Measurements from ENCODE around the gene ZNF473.
"Not testable (repeated sequence)": the region's sequence is repeated elsewhere in the genome, so short reads cannot be mapped to it uniquely, and the experiment has no call there.

The ZNF473 gene

DNA sequence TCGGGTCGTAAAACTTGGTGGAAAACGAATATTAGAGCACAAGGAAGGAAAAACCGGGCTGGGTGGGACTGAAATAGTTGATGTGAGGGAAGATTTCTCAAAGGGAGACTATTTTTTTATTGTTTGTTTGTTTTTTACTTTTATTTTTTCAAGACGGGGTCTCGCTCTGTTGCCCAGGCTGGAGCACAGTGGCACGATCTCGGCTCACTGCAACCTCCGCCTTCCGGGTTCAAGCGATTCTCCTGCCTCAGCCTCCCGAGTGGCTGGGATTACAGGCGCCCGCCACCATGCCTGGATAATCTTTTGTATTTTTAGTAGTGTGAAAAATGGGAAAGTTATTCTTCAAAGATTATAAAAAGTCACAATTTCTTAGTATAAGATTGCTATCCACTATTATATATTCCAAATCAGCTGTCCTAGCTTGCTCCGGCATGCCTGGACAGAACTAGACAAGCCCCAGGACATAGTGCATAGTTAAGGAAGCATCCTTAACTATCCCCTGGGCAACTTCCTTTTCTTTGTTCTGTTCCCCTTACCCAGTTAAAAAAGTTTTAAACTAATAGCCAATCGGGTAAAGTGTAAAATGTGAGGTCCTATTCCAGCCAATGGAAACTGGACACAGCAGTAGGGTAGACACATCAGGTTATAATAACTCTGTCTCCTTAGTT is 25.6 kb downstream of the ZNF473 start:
- not testable (repeated sequence) for DNase-seq

DNA sequence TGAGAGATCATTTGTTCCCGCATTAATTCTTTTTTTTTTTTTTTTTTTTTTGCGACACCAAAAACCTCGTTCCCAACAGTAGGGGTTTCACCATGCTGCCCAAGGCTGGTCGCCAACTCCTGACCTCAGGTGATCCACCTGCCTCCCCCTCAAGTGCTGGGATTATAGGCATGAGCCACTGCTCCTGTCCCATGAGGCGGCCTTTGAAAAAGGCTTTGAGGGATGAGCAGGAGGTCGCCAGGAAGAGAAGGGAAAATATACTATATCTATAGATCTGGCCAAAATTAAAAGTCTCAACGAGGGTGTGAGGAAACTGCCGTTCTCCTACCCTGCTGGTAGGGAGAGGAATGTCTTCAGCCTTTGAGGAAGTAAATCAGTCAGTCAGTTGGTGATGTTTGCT is 26.2 kb downstream of the ZNF473 start:
- no peak for DNase-seq

GRCh38 chr19:50053119-50053518 is 27.3 kb downstream of the ZNF473 start:
- DNase-seq: no peak

GRCh38 chr19:50058425-50058824 is 32.6 kb downstream of the ZNF473 start:
- no peak for DNase-seq

GRCh38 chr19:50059045-50059444 is 33.2 kb downstream of the ZNF473 start:
- DNase-seq: no peak

- no peak for DNase-seq
These were observed 34.3 kb downstream of the ZNF473 start for GRCh38 chr19:50060107-50060506.

GRCh38 chr19:50061650-50062049 is 35.8 kb downstream of the ZNF473 start:
- DNase-seq: no peak

GRCh38 chr19:50065938-50066337 is 40.1 kb downstream of the ZNF473 start:
- DNase-seq: no peak

- no peak for DNase-seq
These were observed 41.8 kb downstream of the ZNF473 start for GRCh38 chr19:50067575-50067974.

GRCh38 chr19:50068382-50068781 is 42.6 kb downstream of the ZNF473 start:
- not testable (repeated sequence) for DNase-seq

GRCh38 chr19:50075076-50075475 is 49.3 kb downstream of the ZNF473 start:
- not testable (repeated sequence) for DNase-seq

- DNase-seq: not testable (repeated sequence)
These were observed 50.0 kb downstream of the ZNF473 start for GRCh38 chr19:50075644-50076372.

DNA sequence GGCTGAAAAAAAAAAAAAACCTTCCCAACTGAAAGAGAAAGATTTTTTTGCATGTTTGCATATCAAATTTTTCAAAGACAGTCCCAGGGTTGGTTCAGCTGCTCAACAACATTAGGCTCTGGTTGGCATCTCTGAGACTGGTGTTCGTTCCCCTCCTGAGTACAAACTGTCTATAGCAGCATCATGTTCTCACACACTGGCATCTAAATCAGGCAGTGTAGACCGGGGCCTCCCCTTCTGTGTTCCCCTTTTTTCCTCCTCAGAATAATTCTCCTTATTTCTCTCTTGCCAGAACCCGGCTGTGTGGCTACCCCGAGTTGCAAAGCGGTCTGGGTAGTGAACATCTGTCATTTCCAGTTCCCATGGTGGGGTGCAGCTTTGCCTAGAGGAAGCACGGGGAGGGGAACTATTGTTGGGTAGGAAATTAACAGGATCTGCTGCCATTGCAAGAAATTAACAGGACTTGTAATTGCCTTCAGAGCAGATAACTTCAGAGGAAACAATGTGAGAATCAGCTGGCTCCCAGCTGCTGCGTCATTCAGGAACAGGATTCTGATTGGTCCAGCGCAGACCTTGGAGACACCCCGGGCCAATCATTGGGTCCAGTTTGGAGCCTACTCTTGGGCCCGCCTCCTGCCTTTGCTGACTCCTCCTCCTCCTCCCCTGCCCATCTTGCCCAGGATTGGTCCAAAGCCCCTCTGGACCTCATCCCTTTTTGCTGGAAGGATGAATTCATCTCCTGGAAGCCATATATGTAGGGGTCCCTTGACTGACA is 51.0 kb downstream of the ZNF473 start:
- not testable (repeated sequence) for DNase-seq

DNA sequence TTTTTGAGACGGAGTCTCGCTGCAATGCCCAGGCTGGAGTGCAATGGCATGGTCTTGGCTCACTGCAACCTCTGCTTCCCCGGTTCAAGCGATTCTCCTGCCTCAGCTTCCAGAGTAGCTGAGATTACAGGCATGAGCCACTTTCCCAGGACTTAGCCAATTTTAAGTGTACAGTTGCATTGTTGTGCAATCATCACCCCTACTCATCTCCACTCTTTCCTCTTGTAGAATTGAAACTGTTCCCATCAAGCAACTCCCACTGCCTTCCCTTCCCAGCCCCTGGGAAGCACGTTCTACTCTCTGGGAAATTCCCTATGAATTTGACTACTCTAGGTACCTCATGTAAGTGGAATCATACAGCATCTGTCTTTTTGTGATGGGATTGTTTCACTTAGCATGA is 53.2 kb downstream of the ZNF473 start:
- not testable (repeated sequence) for DNase-seq

DNA sequence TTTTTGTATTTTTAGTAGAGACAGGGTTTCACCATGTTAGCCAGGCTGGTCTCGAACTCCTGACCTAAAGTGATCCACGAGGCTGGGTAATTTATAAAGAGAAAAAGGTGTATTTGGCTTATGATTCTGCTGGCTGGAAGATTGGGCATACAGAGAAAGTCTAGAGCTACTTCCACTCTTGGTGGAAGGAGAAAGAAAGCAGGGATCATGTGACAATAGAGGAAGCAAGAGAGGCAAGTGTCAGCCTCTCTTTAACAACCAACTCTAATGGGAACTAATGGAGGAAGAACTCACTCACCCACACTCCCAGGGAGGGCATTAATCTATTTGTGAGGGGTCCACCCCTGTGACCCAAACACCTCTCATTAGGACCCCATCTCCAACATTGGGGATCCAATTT is 58.6 kb downstream of the ZNF473 start:
- DNase-seq: not testable (repeated sequence)

DNA sequence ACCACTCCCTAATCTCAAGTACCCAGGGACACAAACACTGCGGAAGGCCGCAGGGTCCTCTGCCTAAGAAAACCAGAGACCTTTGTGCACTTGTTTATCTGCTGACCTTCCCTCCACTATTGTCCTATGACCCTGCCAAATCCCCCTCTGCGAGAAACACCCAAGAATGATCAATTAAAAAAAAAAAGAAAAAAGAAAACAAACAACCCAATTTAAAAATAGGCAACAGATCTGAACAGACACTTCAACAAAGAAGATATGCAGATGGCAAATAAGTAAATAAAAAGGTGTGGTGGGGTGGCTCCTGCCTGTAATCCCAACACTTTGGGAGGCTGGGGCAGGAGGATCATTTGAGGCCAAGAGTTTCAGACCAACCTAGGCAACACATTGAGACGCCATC is 61.3 kb downstream of the ZNF473 start:
- DNase-seq: not testable (repeated sequence)

GRCh38 chr19:50090706-50091105 is 64.9 kb downstream of the ZNF473 start:
- DNase-seq: not testable (repeated sequence)

DNA sequence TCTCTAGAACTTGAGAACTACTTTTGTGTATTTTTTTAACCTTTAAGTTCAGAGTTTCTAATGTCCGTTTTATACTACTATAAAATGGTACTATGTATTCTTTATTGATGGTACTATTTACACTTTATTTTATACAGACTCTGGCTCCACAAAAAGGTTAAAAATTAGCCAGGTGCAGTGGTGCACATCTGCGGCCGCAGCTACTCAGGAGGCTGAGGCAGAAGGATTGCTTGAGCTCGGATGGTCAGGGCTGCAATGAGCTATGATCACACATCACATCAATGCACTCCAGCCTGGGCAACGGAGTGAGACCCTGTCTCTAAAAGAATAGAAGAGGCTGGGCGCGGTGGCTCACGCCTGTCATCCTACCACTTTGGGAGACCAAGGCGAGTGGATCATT is 66.0 kb downstream of the ZNF473 start:
- not testable (repeated sequence) for DNase-seq

GRCh38 chr19:50092597-50092996 is 66.8 kb downstream of the ZNF473 start:
- not testable (repeated sequence) for DNase-seq

DNA sequence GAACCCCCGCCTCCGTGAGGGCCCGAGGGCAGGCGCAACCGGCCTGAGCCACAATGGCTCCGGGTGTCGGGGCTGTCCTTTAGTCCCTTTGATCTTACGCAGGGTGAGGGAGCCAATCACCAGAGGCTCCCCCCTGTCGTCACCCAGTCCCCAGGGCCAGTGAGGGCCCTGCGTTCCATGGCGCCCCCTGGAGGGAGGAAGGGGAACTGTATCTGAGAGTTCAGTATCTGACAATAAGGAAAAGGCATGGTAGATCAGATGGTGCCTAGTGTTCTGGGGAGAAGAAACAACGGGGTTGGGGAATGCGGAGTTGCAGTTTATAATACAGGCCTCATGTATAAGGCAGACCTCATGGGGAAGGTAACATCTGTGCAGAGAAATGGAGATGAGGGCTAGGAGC is 72.1 kb downstream of the ZNF473 start:
- DNase-seq: not testable (repeated sequence)

- DNase-seq: not testable (repeated sequence)
These were observed 73.1 kb downstream of the ZNF473 start for GRCh38 chr19:50098892-50099291.

DNA sequence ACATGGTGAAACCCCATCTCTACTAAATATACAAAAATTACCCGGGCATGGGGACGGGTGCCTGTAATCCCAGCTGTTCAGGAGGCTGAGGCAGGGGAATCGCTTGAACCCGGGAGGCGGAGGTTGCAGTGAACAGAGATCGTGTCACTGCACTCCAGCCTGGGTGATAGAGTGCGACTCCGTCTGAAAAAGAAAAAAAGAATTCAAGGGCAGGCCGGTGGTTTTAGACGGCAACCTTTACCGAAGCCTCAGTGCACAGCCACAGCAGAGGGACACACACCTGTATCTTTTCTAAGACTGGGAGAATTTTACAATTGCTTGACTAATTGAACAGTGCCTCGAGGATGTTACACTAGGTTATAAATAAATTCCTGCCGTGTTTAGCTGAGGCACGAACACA is 73.9 kb downstream of the ZNF473 start:
- DNase-seq: not testable (repeated sequence)

GRCh38 chr19:50100946-50101345 is 75.1 kb downstream of the ZNF473 start:
- DNase-seq: not testable (repeated sequence)

Data from NCI-H345 (cell line).